KG1 (cell line): ENCODE data around the gene GPX2.

Source experiments
- DNase-seq: peaks from one replicate; lab custom pipeline; 2025; lab: John Stamatoyannopoulos, UW

The GPX2 gene

GRCh38 chr14:64938972-64939816 is 3.4 kb downstream of the GPX2 start:
- no peak for DNase-seq

GRCh38 chr14:64937821-64938193 is 4.7 kb downstream of the GPX2 start:
- DNase-seq: no peak

- DNase-seq: no peak
These were observed 5.2 kb downstream of the GPX2 start for GRCh38 chr14:64937171-64937820.

- DNase-seq: no peak
These were observed 7.0 kb downstream of the GPX2 start for GRCh38 chr14:64935508-64935907.

GRCh38 chr14:64934338-64934929 is 8.1 kb downstream of the GPX2 start:
- DNase-seq: no peak

GRCh38 chr14:64932231-64932630 is 10.3 kb downstream of the GPX2 start:
- no peak for DNase-seq

- DNase-seq: no peak
These were observed 11.4 kb downstream of the GPX2 start for GRCh38 chr14:64931123-64931522.

GRCh38 chr14:64930085-64930843 is 12.3 kb downstream of the GPX2 start:
- DNase-seq: no peak

GRCh38 chr14:64929014-64929359 is 13.6 kb downstream of the GPX2 start:
- no peak for DNase-seq

- peak; percentile 20 for DNase-seq
These were observed 14.1 kb downstream of the GPX2 start for GRCh38 chr14:64928239-64929013.

- DNase-seq: no peak
These were observed 15.5 kb downstream of the GPX2 start for GRCh38 chr14:64927031-64927430.

- DNase-seq: no peak
These were observed 16.0 kb downstream of the GPX2 start for GRCh38 chr14:64926398-64926995.

- DNase-seq: no peak
These were observed 19.5 kb downstream of the GPX2 start for GRCh38 chr14:64923015-64923414.

- DNase-seq: no peak
These were observed 22.1 kb downstream of the GPX2 start for GRCh38 chr14:64920465-64920864.

- DNase-seq: no peak
These were observed 22.9 kb downstream of the GPX2 start for GRCh38 chr14:64919618-64920017.

- no peak for DNase-seq
These were observed 23.3 kb downstream of the GPX2 start for GRCh38 chr14:64919215-64919614.

GRCh38 chr14:64918216-64918615 is 24.3 kb downstream of the GPX2 start:
- DNase-seq: no peak

- no peak for DNase-seq
These were observed 26.7 kb downstream of the GPX2 start for GRCh38 chr14:64915797-64916196.

GRCh38 chr14:64915029-64915424 is 27.5 kb downstream of the GPX2 start:
- no peak for DNase-seq

GRCh38 chr14:64914237-64915028 is 28.1 kb downstream of the GPX2 start, which contains the start of gene CHURC1:
Gene CHURC1 (plus strand): TSS chr14:64914455. CDS start chr14:64914496, 41 bp downstream.
- DNase-seq: peak; percentile 88
